ENCODE data around the gene SLC9A8.

DNA sequence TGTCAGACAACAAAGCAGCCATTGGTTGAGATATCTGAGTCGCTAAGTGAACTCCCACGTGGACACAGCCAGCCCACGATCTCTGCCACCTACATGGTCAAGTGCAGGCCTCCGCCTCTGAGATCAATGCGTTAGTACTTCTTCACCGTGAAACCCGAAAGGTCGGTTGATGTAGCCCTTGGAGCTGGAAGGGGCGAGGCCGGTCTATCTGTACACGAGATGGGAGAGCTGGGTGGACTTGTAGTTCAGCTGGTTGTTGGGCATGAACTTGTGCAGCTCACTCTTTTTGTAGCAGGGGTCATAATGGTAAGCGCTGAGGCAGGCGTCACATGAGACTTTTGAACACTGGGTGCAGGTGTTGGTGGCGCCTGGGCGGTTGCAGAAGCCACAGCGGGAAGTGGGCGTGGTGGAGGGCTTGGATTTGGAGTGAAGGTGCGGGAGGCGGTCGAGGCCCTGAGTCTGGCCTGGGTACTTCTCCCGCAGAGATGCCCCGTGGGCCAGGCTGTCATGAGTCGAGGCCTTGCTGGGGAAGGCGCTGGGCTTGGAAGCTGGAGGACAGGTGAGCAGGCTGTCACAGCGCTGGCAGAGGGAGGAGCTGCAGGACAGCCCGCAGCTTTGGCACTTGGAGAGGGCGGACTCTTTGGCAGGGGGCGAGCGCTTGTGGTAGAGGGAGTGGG is 92.9 kb downstream of the SLC9A8 start:
- TF ChIP-seq, protein P1, sequence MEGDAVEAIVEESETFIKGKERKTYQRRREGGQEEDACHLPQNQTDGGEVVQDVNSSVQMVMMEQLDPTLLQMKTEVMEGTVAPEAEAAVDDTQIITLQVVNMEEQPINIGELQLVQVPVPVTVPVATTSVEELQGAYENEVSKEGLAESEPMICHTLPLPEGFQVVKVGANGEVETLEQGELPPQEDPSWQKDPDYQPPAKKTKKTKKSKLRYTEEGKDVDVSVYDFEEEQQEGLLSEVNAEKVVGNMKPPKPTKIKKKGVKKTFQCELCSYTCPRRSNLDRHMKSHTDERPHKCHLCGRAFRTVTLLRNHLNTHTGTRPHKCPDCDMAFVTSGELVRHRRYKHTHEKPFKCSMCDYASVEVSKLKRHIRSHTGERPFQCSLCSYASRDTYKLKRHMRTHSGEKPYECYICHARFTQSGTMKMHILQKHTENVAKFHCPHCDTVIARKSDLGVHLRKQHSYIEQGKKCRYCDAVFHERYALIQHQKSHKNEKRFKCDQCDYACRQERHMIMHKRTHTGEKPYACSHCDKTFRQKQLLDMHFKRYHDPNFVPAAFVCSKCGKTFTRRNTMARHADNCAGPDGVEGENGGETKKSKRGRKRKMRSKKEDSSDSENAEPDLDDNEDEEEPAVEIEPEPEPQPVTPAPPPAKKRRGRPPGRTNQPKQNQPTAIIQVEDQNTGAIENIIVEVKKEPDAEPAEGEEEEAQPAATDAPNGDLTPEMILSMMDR (IDR thresholded peaks at IDR 0.05; ENCODE audit: low read length): no peak
- no peak for TF ChIP-seq EZH2 (optimal IDR thresholded peaks at IDR 0.05; ENCODE audit: low read depth, low read length)

All from MM.1S (cell line).